Measurements from ENCODE around the gene MMAB.

DNA sequence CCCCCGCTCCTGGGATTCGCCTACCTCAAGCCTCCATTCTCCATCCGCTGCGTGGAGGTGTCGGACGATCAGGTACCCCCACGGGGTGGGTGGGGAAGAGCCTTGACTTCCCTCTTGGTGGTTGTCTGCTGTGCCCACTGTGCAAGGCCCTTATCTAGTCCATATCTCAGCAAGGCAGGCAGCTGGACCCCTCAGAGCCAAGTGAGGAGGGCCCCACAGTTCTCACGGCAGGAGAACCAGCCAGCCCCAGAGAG is 39.9 kb downstream of the MMAB start:
- TF ChIP-seq, protein P1, sequence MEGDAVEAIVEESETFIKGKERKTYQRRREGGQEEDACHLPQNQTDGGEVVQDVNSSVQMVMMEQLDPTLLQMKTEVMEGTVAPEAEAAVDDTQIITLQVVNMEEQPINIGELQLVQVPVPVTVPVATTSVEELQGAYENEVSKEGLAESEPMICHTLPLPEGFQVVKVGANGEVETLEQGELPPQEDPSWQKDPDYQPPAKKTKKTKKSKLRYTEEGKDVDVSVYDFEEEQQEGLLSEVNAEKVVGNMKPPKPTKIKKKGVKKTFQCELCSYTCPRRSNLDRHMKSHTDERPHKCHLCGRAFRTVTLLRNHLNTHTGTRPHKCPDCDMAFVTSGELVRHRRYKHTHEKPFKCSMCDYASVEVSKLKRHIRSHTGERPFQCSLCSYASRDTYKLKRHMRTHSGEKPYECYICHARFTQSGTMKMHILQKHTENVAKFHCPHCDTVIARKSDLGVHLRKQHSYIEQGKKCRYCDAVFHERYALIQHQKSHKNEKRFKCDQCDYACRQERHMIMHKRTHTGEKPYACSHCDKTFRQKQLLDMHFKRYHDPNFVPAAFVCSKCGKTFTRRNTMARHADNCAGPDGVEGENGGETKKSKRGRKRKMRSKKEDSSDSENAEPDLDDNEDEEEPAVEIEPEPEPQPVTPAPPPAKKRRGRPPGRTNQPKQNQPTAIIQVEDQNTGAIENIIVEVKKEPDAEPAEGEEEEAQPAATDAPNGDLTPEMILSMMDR (IDR thresholded peaks at IDR 0.05) = no peak
- no peak for TF ChIP-seq POLR2A (IDR thresholded peaks at IDR 0.05; ENCODE audit: low read depth)

Data from esophagus muscularis mucosa (tissue), 3 donors.